ENCODE results near the gene JAK2.

GRCh38 chr9:5044160-5044559, 59.1 kb downstream of the JAK2 start:
- TF ChIP-seq POLR2AphosphoS5 (IDR thresholded peaks at IDR 0.05) (no peak), CTCF (IDR thresholded peaks at IDR 0.05) (no peak)
